Esophagus (tissue), 2 donors: ENCODE results near the gene MSMO1. TPM values are rescaled to one million over a fixed set of nuclear protein-coding genes. Genes with fewer than 3 reads are reported as not detected.

ENCODE experiments used
- H3K27ac ChIP-seq, 2 donors: one replicate each; pipeline ENCODE4 v1.5.1; 2013; ENCODE audit warnings: low read depth in 2 of 2, mild to moderate bottlenecking in 2 of 2, inconsistent platforms in 1 of 2, low read length in 1 of 2, moderate library complexity in 1 of 2
- H3K27me3 ChIP-seq, 2 donors: one replicate each; pipeline ENCODE4 v1.6.1; 2013; ENCODE audit warnings: low read length in 2 of 2, control low read depth in 1 of 2, mild to moderate bottlenecking in 1 of 2; ENCODE audit not compliant: insufficient read depth in 2 of 2, control insufficient read depth in 1 of 2
- H3K36me3 ChIP-seq, 2 donors: one replicate each; pipeline ENCODE4 v1.6.1; 2013; ENCODE audit warnings: low read length in 1 of 2; ENCODE audit not compliant: control insufficient read depth in 2 of 2, insufficient read depth in 2 of 2
- H3K4me1 ChIP-seq, 2 donors: one replicate each; pipeline ENCODE4 v1.6.1; 2013; ENCODE audit warnings: low read length in 1 of 2; ENCODE audit not compliant: control insufficient read depth in 2 of 2, insufficient read depth in 2 of 2
- H3K4me3 ChIP-seq, 2 donors: one replicate each; pipeline ENCODE4 v1.5.1; 2013; ENCODE audit warnings: low read length in 2 of 2, mild to moderate bottlenecking in 2 of 2, low read depth in 1 of 2, moderate library complexity in 1 of 2
- H3K9me3 ChIP-seq, 2 donors: one replicate each; pipeline ENCODE4 v1.6.1; 2013; ENCODE audit warnings: mild to moderate bottlenecking in 2 of 2, low read depth in 1 of 2, low read length in 1 of 2, moderate library complexity in 1 of 2; ENCODE audit not compliant: control insufficient read depth in 2 of 2, insufficient read depth in 1 of 2
- WGBS, 2 donors: extraction: QIAGEN DNeasy Blood & Tissue Kit; methylation state at CpG; one replicate each; pipeline ENCODE4 v1.1.7; 2013; 5-methylcytosine and 5-hydroxymethylcytosine counted together
- polyA plus RNA-seq, 2 donors: library from polyadenylated mRNA; stranded (reverse); fragments of 200-250 nt; gene quantifications; one replicate each; pipeline ENCODE4 v1.2.3, GENCODE V29; 2013
- donor health status: healthy with polysubstance abuse.
- donor health status: Bipolar disorder and iron deficiency.

The MSMO1 gene
- polyA plus RNA-seq, 2 donors = 109 to 154 TPM

DNA sequence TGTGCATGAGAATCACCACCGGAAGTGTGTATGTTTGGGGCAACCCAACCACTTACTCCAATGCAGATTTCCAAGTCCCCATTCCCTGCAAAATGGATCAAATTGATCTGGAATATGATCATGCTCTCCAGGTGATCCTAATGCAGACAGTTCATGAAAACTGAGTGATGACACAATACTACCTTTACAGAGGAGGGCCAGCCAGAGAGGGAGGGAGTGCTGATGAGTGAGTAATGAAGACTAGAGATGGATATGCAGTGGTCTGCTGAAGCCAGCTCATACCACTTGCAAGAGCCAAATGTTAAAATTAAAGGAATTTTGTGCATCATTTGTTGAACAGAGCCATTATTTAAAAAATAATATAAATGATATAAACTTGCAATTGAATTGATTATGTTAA is 41.1 kb downstream of the MSMO1 start:
- Histone ChIP-seq H3K36me3 (no peaks in the 10 kb centered on the region), H3K27me3 (no peaks in the 10 kb centered on the region)
- 92 to 94% methylated on average over 1 of the region's 1 CpG for WGBS, 2 donors

DNA sequence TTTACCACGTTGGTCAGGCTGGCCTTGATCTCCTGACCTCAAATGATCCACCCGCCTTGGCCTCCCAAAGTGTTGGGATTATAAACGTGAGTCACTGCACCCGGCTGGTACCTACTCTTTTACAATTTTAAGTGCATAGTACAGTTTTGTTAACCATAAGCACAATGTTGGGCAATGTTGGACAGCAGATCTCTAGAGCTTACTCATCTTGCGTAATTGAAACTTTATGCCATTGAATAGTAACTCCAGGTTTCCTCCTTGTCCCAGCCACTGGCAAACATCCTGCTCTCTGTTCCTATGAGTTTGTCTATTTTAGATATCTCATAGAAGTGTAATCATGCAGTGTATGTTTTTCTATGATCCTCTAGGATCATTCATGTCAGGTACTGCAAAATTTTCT is 42.1 kb downstream of the MSMO1 start:
- 50 to 59% methylated on average over 5 of the region's 5 CpGs for WGBS, 2 donors
- Histone ChIP-seq H3K36me3 (no peaks in the 10 kb centered on the region), H3K4me1 (peaks cover 2% of the 10 kb centered on the region in 2 donors), H3K4me3 (no peak overlapping the region), H3K9me3 (no peaks in the 10 kb centered on the region), H3K27ac (no peak overlapping the region), H3K27me3 (no peaks in the 10 kb centered on the region)

More for the DNA sequence above, 41.1 kb downstream of the MSMO1 start:
- peaks cover 2% of the 10 kb centered on the region in 2 donors for H3K4me1 ChIP-seq
- no peak overlapping the region for H3K4me3 ChIP-seq
- no peak overlapping the region for H3K27ac ChIP-seq
- H3K9me3 ChIP-seq = no peaks in the 10 kb centered on the region

DNA sequence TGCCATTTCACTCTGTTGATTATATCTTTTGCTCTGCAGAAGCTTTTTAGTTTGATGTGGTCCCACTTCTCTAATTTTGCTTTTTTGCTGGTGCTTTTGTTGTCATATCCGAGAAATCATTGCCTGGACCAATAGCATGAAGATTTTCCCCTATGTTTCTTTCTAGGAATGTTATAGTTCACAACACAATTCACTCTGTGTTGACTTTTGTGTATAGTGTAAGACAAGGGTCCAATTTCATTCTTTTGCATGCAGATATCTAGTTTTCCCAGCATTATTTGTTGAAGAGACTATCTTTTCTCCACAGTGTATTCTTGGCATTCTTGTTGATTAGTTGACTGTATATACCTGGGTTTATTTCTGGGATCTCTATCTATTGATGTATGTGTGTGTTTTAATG is 43.1 kb downstream of the MSMO1 start:
- Histone ChIP-seq H3K4me3 (no peak overlapping the region), H3K4me1 (peaks cover 0 to 2% of the 10 kb centered on the region in 2 donors), H3K27ac (no peak overlapping the region), H3K9me3 (no peaks in the 10 kb centered on the region), H3K36me3 (no peaks in the 10 kb centered on the region), H3K27me3 (no peaks in the 10 kb centered on the region)
- 74 to 91% methylated on average over 1 of the region's 1 CpG for WGBS, 2 donors

DNA sequence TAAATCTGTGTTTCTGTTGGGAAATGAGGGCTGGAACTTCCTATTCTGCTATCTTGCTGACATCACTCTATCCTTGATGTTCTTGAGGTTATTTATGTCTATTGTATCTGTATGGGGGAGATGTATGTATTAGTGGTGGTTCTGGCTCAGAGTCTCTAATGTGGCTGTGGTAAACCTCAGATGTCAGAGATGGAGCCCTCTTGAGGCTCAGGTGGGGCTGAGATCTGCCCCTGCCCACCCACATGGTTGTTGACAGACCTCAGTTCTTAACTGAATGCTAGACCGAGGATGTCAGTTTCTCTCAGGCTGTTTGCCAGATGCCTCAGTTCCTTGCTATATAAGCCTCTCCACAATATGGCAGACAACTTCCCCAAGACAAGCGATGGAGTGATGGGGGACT is 48.0 kb downstream of the MSMO1 start:
- Histone ChIP-seq H3K4me3 (no peak overlapping the region), H3K27me3 (no peaks in the 10 kb centered on the region), H3K36me3 (no peaks in the 10 kb centered on the region), H3K4me1 (peaks cover 0 to 4% of the 10 kb centered on the region in 2 donors), H3K9me3 (no peaks in the 10 kb centered on the region), H3K27ac (no peak overlapping the region)
- 73 to 86% methylated on average over 2 of the region's 2 CpGs for WGBS, 2 donors

DNA sequence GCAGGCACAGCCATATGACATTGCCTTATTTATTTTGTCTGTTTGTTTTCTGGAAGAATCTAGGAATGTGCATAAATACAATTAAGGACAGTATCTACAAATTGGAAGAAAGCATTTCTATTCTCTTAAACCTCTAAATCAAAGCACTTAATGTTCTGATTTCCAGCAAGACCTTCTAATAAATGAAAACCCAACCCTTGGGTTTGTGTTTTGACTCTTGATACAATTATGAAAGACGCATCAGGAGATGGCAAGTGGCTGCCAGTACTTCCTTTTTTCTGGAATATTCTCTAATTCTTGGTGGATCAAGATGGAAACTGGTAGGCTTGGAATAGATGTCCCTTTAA is 50.9 kb downstream of the MSMO1 start:
- 22 to 35% methylated on average over 1 of the region's 1 CpG for WGBS, 2 donors
- Histone ChIP-seq H3K27ac (no peak overlapping the region), H3K27me3 (no peaks in the 10 kb centered on the region), H3K4me1 (peaks cover 0 to 4% of the 10 kb centered on the region in 2 donors), H3K9me3 (no peaks in the 10 kb centered on the region), H3K36me3 (no peaks in the 10 kb centered on the region), H3K4me3 (peak overlapping the region in 1 of 2 donors; percentile 75)

DNA sequence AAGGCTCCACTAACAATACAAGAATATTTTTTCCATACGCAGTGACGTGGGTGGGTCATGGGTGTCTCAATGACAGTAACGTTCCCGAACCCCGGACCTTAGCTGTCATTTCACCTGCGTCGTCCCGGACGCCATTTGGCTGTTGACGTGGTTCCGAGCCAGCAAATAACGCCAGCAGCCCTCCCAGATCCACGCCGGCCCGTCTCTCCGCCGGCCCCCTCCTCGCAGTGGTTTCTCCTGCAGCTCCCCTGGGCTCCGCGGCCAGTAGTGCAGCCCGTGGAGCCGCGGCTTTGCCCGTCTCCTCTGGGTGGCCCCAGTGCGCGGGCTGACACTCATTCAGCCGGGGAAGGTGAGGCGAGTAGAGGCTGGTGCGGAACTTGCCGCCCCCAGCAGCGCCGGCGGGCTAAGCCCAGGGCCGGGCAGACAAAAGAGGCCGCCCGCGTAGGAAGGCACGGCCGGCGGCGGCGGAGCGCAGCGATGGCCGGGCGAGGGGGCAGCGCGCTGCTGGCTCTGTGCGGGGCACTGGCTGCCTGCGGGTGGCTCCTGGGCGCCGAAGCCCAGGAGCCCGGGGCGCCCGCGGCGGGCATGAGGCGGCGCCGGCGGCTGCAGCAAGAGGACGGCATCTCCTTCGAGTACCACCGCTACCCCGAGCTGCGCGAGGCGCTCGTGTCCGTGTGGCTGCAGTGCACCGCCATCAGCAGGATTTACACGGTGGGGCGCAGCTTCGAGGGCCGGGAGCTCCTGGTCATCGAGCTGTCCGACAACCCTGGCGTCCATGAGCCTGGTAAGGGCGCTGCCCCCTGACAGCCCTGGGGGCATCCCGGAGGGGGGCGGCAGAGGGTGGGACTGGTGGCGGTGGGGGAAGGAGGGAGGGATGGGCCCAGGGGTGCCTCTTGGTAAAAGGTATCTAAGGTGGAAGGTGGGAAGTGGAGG is 51.5 kb downstream of the MSMO1 start, which contains the start of gene CPE:
CPE (plus strand) TSS at position 264 of the 933 bp plus-strand sequence; CDS start at position 478, 214 bp downstream.
- Histone ChIP-seq H3K4me3 (peak within 1 kb of the TSS; percentile 64 to 75), H3K27me3 (no peaks in the 10 kb centered on the region), H3K27ac (peak within 1 kb of the TSS; percentile 70 to 75)

DNA sequence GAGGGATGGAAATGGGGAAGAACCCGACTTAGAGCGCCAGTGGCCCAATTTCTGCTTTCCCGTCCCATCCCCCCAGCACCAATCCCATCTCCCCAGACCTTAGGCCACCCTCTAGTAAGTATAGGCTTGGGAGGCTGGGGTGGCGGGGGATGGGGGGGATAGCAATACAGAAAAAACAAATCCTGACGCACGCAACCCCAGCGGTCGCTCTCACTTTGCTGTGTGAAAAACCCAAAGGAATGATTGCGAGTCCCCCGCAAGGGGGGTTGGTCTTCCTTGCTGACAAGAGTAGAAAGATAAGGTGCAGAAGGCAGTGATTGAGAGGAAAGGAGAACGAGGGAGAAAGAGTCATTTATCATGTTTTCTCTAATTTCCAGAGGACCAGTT is 52.2 kb downstream of the MSMO1 start:
- H3K4me1 ChIP-seq = peaks cover 0 to 4% of the 10 kb centered on the region in 2 donors
- no peaks in the 10 kb centered on the region for H3K27me3 ChIP-seq
- H3K27ac ChIP-seq = peak overlapping the region; percentile 65 to 70
- H3K4me3 ChIP-seq = peak overlapping the region in 1 of 2 donors; percentile 75
- no peaks in the 10 kb centered on the region for H3K36me3 ChIP-seq
- WGBS, 2 donors = 44 to 53% methylated on average over 11 of the region's 11 CpGs
- no peaks in the 10 kb centered on the region for H3K9me3 ChIP-seq

More for the DNA sequence above, 51.5 kb downstream of the MSMO1 start, which contains the start of gene CPE:
- H3K36me3 ChIP-seq = no peaks in the 10 kb centered on the region
- 2 to 3% methylated on average over 80 to 82 of the region's 82 CpGs for WGBS, 2 donors
- H3K9me3 ChIP-seq = no peaks in the 10 kb centered on the region
- peaks cover 0 to 4% of the 10 kb centered on the region in 2 donors for H3K4me1 ChIP-seq

DNA sequence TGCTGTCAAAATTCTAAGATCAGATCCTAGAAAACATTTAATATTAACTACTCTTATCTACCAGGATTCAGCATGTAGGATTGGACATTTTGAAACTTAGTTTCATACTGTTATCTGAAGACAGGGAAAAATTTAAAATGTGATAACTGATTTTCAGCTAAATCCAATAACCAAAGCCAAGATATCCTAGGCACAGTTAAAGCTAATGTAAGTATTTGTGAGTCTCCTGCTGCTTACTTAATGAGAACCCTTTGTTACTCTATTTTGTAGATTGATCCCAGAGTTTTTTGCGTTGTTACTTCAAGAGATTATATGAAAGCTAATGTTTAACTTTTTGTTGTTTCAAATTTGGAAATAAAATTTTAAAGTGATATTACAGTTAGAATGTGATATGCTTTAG is 53.3 kb downstream of the MSMO1 start:
- no peak overlapping the region for H3K4me3 ChIP-seq
- peaks cover 0 to 4% of the 10 kb centered on the region in 2 donors for H3K4me1 ChIP-seq
- H3K27ac ChIP-seq = no peak overlapping the region
- no peaks in the 10 kb centered on the region for H3K27me3 ChIP-seq
- H3K9me3 ChIP-seq = no peaks in the 10 kb centered on the region
- H3K36me3 ChIP-seq = no peaks in the 10 kb centered on the region
- WGBS, 2 donors = 53 to 54% methylated on average over 1 of the region's 1 CpG

DNA sequence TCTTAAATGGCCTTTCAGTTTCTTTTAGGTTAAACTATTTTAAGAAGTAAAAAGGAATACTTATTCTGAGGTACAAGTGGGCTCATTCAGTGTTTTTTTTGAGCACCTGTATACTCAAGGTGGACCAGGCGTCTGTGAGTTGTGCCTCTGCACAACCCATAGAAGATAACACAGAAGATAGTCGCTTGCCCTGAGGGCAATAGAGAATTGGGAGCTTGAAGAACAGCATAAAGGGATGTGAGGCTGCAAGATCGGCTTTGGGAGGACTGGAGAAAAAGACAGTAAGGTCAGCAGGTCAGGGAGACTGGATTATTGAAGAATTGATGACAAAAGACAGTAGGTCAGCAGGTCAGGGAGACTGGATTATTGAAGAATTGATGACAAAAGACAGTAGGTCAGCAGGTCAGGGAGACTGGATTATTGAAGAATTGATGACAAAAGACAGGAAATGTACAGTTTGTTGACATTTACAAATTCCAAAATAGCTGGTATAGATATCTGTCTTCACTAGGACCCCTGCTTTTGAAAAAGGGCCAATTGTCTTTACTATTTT is 54.4 kb downstream of the MSMO1 start:
- Histone ChIP-seq H3K27me3 (no peaks in the 10 kb centered on the region), H3K4me3 (no peak overlapping the region), H3K4me1 (peaks cover 0 to 4% of the 10 kb centered on the region in 2 donors), H3K9me3 (no peaks in the 10 kb centered on the region), H3K36me3 (no peaks in the 10 kb centered on the region), H3K27ac (no peak overlapping the region)
- 78 to 81% methylated on average over 3 of the region's 3 CpGs for WGBS, 2 donors
